K562 (cell line): ENCODE results near the gene ZNF485. TPM values are rescaled to one million over a fixed set of nuclear protein-coding genes. Genes with fewer than 3 reads are reported as not detected.

ENCODE experiments used
- ELF1 ChIP-seq: fragments of 200-800 bp; sonication (Bioruptor generic); IDR thresholded peaks from 2 replicates; pipeline ENCODE4 v1.6.1; 2016; ENCODE audit warnings: missing genetic modification characterization, missing compliant biosample characterization
- FOXK2 ChIP-seq, 2 experiments: fragments of 450-650 bp; IDR thresholded peaks in 1 of 2; conservative IDR thresholded peaks in 1 of 2; 2 replicates each; pipeline ENCODE4 v1.6.1; 2016; ENCODE audit warnings: low read depth in 2 of 2, mild to moderate bottlenecking in 1 of 2
- HMG20A ChIP-seq: fragments of 450-650 bp; formaldehyde crosslinking; conservative IDR thresholded peaks from 2 replicates; pipeline ENCODE4 v1.4.0; 2020; ENCODE audit warnings: mild to moderate bottlenecking, mixed read lengths
- L3MBTL2 ChIP-seq: fragments of 450-650 bp; IDR thresholded peaks from 2 replicates; pipeline ENCODE4 v1.6.1; 2016; ENCODE audit warnings: mild to moderate bottlenecking, moderate library complexity
- LARP7 ChIP-seq: fragments of 450-650 bp; IDR thresholded peaks from 2 replicates; pipeline ENCODE4 v1.6.1; 2016
- PPARD ChIP-seq: fragments of 250-450 bp; sonication (Bioruptor Pico); IDR thresholded peaks from 2 replicates; pipeline ENCODE4 v1.8.0; 2022; ENCODE audit warnings: inconsistent platforms, mild to moderate bottlenecking, moderate library complexity
- SMARCA5 ChIP-seq: fragments of 450-650 bp; IDR thresholded peaks from 2 replicates; pipeline ENCODE4 v1.6.1; 2016
- polyA plus RNA-seq, 8 experiments: library from polyadenylated mRNA; depleted of rRNA in 4 of 8; stranded (reverse) in 5 of 8; unstranded in 3 of 8; fragments of >200 nt; fragmentation: Nextera tagmentation in 2 of 8; fragmentation: Illumina TruSeq in 1 of 8; extraction: Ambion mirVana in 2 of 8; extraction: Trizol in 1 of 8; gene quantifications; 2 replicates each; pipeline versions ENCODE4 v1.2.1 to v1.2.3, GENCODE V29; 2011 to 2014; ENCODE audit warnings: inconsistent platforms in 1 of 8, missing spikeins in 1 of 8
- total RNA-seq, 7 experiments: library from RNA; depleted of rRNA in 6 of 7; stranded (reverse); fragments of >200 nt in 6 of 7; fragmentation: Illumina TruSeq in 2 of 7; extraction: Trizol in 2 of 7; gene quantifications; 2 replicates each; pipeline versions ENCODE4 v1.2.1 to v1.2.3, GENCODE V29; 2011 to 2021; ENCODE audit warnings: low replicate concordance in 1 of 7
- TF ChIP-seq, protein P1 (sequence below): fragments of 450-650 bp; IDR thresholded peaks from 2 replicates; pipeline ENCODE4 v1.6.1; 2016; ENCODE audit warnings: low read depth
- TF ChIP-seq, protein P2 (sequence below): fragments of 450-650 bp; IDR thresholded peaks from 2 replicates; pipeline ENCODE4 v1.6.1; 2016; ENCODE audit warnings: low read depth, mild to moderate bottlenecking, moderate library complexity
- TF ChIP-seq, protein P3 (sequence below): fragments of 250-450 bp; sonication (Bioruptor Pico); IDR thresholded peaks from 2 replicates; pipeline ENCODE4 v1.9.0; 2021; ENCODE audit warnings: mild to moderate bottlenecking, inconsistent platforms
- TF ChIP-seq, protein P4 (sequence below): fragments of 250-450 bp; sonication (Bioruptor Pico); IDR thresholded peaks from 2 replicates; pipeline ENCODE4 v1.5.0; 2020; ENCODE audit warnings: mild to moderate bottlenecking, borderline replicate concordance

The ZNF485 gene
- total and polyA plus RNA-seq, 9 of the 15 experiments (the other 6 are each of a cell fraction or from before 2014, with no cell fraction given) = 8.0 to 18.7 (median 11.9) TPM

DNA sequence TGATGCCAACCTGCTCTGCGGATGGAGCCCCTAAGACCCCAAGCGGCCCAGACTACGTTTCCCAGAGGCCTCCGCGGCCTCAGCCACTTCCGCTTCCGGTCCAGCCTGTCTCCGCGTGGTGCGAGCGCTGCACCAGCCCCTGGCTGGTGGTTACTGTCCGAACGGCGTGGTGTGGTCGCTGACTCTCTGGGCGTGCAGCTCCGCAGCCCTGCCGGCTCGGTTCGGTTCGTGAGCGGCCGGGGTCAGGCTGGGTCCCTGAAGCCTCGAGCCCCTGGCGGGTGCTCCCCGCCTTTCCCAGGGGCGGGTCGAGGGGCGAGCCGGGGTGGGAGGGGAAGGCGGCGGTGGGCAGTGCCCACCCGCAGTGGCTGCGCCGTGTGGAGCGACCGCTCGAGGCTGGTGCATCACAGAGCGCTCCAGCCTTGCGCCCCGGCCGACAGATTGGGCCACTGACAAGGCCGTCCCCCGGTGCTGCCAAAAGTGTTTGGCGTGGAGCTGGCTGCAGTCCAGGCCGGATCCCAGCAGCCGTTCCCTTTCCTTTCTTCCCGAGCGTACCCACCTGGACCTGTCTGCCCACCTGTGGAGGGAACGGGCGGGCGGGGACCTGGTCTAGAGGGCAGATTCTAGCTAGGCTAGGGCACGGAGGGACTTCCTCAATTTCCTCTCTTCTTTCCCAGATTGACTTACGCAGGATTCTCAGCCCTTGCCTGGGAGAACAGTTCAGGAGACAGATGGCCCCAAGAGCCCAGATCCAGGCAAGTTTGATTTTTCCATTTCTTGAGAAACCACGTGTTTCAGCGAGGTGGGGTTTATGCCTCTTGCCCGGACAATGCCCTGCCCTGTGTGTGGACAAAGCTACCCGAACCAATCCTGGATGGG lies at the start of gene ZNF485 (continued):
- TF ChIP-seq, protein P1, sequence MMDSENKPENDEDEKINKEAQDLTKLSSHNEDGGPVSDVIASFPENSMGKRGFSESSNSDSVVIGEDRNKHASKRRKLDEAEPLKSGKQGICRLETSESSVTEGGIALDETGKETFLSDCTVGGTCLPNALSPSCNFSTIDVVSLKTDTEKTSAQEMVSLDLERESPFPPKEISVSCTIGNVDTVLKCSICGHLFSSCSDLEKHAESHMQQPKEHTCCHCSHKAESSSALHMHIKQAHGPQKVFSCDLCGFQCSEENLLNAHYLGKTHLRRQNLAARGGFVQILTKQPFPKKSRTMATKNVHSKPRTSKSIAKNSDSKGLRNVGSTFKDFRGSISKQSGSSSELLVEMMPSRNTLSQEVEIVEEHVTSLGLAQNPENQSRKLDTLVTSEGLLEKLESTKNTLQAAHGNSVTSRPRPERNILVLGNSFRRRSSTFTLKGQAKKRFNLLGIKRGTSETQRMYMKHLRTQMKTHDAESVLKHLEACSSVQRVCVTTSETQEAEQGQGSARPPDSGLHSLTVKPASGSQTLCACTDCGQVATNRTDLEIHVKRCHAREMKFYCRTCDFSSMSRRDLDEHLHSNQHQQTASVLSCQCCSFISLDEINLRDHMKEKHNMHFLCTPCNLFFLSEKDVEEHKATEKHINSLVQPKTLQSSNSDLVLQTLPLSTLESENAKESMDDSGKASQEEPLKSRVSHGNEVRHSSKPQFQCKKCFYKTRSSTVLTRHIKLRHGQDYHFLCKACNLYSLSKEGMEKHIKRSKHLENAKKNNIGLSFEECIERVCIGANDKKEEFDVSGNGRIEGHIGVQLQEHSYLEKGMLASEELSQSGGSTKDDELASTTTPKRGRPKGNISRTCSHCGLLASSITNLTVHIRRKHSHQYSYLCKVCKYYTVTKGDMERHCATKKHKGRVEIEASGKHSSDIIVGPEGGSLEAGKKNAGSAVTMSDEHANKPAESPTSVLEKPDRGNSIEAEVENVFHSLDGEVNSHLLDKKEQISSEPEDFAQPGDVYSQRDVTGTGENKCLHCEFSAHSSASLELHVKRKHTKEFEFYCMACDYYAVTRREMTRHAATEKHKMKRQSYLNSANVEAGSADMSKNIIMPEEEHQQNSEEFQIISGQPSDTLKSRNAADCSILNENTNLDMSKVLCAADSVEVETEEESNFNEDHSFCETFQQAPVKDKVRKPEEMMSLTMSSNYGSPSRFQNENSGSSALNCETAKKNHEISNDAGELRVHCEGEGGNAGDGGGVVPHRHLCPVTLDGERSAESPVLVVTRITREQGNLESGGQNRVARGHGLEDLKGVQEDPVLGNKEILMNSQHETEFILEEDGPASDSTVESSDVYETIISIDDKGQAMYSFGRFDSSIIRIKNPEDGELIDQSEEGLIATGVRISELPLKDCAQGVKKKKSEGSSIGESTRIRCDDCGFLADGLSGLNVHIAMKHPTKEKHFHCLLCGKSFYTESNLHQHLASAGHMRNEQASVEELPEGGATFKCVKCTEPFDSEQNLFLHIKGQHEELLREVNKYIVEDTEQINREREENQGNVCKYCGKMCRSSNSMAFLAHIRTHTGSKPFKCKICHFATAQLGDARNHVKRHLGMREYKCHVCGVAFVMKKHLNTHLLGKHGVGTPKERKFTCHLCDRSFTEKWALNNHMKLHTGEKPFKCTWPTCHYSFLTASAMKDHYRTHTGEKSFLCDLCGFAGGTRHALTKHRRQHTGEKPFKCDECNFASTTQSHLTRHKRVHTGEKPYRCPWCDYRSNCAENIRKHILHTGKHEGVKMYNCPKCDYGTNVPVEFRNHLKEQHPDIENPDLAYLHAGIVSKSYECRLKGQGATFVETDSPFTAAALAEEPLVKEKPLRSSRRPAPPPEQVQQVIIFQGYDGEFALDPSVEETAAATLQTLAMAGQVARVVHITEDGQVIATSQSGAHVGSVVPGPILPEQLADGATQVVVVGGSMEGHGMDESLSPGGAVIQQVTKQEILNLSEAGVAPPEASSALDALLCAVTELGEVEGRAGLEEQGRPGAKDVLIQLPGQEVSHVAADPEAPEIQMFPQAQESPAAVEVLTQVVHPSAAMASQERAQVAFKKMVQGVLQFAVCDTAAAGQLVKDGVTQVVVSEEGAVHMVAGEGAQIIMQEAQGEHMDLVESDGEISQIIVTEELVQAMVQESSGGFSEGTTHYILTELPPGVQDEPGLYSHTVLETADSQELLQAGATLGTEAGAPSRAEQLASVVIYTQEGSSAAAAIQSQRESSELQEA = no peak
- no peak for TF ChIP-seq HMG20A (CRISPR knock-in tag)
- TF ChIP-seq L3MBTL2 = peak; percentile 92
- TF ChIP-seq FOXK2 (conservative IDR thresholded peaks at IDR 0.05 in 1 of 2, IDR thresholded peaks at IDR 0.05 in 1 of 2; ENCODE audit: low read depth in 2 of 2) = no peak
- no peak for TF ChIP-seq SMARCA5
- no peak for TF ChIP-seq PPARD (CRISPR knock-in tag)
- TF ChIP-seq, protein P2, sequence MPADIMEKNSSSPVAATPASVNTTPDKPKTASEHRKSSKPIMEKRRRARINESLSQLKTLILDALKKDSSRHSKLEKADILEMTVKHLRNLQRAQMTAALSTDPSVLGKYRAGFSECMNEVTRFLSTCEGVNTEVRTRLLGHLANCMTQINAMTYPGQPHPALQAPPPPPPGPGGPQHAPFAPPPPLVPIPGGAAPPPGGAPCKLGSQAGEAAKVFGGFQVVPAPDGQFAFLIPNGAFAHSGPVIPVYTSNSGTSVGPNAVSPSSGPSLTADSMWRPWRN = no peak
- TF ChIP-seq LARP7 = no peak
- TF ChIP-seq ELF1 (tag) = peak; percentile 88
- TF ChIP-seq, protein P3, sequence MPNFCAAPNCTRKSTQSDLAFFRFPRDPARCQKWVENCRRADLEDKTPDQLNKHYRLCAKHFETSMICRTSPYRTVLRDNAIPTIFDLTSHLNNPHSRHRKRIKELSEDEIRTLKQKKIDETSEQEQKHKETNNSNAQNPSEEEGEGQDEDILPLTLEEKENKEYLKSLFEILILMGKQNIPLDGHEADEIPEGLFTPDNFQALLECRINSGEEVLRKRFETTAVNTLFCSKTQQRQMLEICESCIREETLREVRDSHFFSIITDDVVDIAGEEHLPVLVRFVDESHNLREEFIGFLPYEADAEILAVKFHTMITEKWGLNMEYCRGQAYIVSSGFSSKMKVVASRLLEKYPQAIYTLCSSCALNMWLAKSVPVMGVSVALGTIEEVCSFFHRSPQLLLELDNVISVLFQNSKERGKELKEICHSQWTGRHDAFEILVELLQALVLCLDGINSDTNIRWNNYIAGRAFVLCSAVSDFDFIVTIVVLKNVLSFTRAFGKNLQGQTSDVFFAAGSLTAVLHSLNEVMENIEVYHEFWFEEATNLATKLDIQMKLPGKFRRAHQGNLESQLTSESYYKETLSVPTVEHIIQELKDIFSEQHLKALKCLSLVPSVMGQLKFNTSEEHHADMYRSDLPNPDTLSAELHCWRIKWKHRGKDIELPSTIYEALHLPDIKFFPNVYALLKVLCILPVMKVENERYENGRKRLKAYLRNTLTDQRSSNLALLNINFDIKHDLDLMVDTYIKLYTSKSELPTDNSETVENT = no peak
- TF ChIP-seq, protein P4, sequence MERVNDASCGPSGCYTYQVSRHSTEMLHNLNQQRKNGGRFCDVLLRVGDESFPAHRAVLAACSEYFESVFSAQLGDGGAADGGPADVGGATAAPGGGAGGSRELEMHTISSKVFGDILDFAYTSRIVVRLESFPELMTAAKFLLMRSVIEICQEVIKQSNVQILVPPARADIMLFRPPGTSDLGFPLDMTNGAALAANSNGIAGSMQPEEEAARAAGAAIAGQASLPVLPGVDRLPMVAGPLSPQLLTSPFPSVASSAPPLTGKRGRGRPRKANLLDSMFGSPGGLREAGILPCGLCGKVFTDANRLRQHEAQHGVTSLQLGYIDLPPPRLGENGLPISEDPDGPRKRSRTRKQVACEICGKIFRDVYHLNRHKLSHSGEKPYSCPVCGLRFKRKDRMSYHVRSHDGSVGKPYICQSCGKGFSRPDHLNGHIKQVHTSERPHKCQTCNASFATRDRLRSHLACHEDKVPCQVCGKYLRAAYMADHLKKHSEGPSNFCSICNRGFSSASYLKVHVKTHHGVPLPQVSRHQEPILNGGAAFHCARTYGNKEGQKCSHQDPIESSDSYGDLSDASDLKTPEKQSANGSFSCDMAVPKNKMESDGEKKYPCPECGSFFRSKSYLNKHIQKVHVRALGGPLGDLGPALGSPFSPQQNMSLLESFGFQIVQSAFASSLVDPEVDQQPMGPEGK (CRISPR knock-in tag) = no peak
